DMS153 (cell line): ENCODE results near the gene LAMTOR4.

Source experiments
- DNase-seq: peaks from one replicate; lab custom pipeline; 2025; lab: John Stamatoyannopoulos, UW

The LAMTOR4 gene

DNA sequence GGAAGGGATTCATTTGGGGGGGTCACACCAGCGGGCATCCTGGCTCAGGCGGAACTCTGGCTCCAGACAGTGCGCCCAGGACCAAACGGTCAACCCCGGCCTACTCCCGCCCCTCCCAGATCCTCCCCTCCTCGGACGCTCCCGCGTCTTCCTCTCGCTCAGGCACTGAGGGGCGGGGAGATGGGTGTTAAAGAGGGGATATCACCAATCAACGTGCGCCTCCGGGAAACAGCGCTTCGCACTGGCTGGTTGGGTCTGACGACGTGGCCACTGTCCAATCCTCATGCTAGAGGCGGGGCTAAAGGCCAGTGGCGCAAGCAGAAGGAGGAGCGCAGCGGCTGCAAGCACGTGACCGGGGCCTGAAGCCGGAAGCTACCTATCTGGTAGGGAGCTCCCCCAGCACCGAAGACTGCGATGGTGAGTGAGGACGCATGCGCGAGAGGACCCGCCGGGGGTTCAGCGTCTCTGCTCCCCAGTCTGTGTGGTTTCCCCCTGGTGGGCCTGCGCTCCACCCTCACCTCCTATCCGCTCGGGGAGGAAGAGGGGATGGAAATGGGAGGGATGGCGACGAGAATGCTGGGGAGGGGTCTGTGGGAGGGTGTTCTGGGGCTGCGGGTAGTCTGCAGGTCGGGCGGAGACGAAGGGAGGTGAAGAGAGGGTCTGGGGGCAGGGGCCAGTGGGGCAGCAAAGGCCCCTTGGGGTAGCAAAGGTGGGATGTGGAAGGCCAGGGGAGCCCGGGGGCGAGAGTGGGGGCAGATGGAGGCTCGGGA, at the start of gene LAMTOR4:
TSS of gene LAMTOR4 (plus strand) at position 360 of the 770 bp plus-strand sequence. CDS start at position 415, 55 bp downstream.
- DNase-seq: peak; percentile 99

DNA sequence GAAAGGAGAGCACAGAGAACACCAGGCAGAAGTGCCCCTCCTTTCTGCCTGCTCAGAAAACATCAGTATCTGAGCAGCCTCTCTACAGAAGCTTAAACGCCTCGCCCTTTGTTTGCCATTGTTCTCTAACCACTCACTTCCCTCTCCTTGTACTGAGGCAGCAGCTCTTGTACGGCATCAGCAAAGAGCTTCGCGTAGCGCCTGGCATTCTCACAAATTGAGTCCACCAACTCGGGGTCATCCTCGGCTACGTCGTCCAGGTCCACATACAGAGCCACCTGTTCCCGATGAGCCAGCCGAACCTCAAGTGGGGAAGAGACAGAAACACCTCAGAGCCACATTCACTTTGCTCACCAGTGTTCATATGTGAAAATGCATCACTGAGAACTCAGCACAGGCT, 49.3 kb upstream of the LAMTOR4 start:
- DNase-seq: no peak

DNA sequence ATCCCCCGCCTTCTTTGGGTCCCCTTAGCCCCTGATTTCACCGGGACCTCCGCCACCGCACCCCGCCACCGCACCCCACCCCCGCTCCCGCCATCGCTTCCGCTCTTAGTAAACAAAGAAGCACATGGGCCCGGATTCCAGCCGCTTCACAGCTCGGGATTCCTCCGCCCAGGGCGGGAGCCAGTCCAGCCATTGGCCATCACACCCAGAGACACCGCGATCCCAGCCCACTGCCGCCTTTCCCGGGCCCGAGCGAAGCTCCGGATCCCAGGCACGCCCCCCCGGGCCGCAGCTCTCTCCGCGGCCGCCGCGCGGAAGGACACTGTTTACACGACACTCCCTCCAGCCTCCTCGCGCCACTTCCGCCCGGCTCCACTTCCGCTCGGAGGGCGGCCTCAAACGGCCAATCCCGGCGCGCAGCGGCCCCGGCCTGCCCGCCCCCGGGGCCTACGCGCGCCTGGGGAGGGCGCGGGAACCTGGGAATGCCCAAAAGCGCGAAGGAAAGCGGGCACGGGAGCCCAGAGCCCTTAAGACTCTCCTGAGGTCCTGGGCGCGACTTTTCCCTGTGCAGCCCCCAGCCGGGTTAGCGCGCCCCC, 48.2 kb upstream of the LAMTOR4 start:
- DNase-seq: peak; percentile 92

DNA sequence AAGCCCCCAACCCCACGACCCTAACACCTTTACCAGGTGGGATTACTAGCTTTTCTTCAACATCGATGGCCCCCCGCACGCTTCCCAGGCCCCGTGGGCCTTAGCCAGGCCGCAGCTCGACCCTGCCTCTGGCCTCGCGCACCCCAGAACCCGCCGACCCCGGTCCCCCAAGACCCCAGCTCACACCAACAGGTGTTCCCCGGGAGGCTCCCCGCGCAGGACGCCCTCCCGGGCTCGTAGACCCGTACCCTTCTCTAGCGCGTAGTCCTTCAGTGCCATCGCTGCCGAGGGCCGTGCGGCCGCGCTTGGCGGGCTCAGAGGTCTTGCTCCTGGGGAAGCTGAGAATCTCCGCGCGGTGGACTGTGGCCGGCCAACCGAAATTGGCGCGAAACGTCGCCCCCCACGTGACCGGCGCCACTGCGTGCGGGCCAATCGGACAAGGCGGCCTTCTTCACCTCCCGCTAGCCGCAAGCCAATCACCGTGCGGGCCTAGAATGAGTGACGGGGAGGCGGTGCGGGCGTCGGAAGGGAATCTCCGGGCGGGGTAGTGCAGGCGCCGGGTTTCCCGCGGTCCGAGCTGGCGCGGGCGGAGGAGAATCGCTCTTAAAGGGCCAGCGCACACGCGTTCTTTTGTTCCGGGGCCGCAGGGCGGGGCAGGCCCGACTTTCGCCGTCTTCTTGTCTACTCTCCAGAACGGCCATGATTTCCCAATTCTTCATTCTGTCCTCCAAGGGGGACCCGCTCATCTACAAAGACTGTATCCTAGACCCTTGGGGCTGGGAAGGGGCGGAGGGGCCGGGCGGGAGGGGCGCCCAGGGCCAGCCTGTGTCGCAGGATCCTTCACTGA, 47.5 kb upstream of the LAMTOR4 start, which contains the start of the genes AP4M1 and MCM7:
TSS of gene AP4M1 (plus strand) at position 628 of the 847 bp plus-strand sequence. CDS start at position 700, 72 bp downstream.
TSS of gene MCM7 (minus strand) at position 382 of the 847 bp plus-strand sequence. CDS start at position 279, 103 bp downstream.
- DNase-seq: peak; percentile 99

DNA sequence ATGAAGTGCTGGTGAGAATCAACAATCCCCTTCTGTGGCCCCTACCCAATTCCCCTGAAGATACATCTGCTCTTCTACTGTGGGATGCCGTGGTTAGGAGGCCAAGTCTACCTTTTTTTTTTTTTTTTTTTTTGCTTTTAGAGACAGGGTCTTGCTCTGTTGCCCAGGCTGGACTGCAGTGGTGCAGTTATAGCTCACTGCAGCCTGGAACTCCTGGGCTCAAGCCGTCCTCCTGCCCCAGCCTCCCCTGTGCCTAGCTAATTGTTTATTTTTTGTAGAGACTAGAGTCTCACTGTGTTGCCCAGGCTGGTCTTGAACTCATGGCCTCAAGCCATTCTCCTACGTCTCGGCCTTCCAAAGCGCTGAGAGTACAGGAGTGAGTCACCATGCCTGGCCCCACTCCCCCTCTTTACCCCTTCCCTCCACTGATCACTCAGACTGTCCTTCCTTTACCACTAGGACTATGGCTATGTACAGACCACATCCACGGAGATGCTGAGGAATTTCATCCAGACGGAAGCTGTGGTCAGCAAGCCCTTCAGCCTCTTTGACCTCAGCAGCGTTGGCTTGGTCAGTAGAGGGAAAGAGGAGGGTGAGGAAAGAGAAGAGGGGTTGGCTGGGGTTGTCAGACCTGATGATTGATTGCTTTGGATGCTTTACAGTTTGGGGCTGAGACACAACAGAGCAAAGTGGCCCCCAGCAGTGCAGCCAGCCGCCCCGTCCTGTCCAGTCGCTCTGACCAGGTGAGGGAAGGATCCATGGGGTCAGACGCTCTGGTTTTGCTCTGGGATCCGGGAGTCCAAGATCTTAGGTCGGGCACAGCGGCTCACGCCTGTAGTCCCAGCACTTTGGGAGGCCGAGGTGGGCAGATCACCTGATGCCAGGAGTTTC, 45.5 kb upstream of the LAMTOR4 start:
- no peak for DNase-seq

DNA sequence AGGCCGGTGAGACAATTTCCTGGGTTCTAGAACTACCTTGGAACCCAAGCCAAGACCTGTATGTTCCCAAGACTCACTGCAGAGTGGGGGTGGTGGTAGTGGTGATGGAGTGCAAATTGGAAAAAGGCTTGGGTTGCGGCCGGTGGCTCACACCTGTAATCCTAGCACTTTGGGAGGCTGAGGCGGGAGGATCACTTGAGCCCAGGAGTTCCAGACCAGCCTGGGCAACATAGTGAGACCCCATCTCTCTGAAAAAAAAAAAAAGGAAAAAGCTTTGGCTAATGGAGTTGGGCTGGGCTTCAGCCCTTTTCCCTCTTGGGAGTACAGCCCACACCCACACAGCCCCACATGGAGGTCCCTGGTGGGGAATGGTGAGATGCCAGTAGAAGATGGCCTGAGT, 43.2 kb upstream of the LAMTOR4 start:
- DNase-seq: no peak

DNA sequence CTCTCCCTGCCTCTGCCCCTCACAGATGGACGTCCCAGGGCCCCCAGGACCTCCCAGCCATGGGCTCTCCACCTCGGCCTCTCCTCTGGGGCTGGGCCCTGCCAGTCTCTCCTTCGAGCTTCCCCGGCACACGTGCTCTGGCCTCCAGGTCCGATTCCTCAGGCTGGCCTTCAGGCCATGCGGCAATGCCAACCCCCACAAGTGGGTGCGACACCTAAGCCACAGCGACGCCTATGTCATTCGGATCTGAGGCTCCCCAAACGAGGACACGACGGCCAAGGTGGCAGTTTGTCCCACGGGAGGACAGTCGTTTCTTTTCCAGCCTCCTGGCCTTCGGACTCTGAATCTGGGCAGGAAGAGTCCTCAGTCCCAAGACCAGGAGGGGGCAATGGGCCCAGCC, 42.1 kb upstream of the LAMTOR4 start:
- no peak for DNase-seq

DNA sequence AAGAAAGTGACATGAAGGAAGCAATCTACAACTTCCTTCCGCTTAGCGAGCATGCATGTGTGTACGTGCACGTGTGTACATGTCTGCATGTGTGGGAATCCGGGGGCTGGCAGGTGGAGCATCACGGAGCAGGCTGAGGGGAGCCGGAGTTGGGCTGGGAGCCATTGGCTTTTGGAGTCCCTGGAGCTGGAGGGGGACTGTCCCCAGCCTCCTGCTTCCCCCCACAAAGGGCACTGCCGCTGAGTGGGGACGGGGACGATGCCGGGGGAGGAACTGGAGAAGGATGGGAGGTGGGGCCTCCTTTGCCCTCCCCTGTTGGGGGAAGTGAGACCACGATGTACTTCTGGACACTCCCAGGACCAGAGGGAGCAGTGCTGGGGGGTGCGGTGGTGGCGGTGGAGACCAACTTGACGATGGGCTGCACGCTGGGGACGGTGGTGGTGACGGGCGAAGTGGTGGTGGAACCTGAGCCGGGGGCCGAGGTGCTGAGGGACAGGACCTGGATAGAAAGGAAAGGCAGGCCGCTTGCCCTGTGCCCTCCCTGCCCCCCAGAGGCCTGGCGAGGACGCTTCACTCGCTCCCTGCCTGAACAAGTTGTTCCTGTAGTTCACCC, 41.5 kb upstream of the LAMTOR4 start:
- DNase-seq: no peak

DNA sequence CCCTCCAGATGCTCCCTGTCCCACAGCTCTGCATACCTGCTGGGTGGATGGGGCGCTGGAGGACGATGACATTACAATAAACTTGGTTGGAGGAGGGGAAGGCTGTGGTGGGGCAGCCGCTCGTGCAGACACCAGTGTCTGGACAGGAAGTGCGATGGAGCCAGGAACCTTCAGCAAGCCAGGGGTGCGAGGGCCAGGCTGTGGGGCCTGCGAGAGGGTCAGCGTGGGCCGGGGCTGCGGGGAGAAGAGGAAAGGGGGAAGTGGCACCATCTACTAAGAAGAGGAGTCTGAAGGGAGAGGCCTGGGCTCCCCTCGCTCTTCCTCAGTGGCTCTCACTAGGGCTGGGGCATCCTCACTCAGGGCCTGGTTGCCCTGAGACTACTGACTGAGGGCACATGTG, 40.8 kb upstream of the LAMTOR4 start:
- DNase-seq: no peak

DNA sequence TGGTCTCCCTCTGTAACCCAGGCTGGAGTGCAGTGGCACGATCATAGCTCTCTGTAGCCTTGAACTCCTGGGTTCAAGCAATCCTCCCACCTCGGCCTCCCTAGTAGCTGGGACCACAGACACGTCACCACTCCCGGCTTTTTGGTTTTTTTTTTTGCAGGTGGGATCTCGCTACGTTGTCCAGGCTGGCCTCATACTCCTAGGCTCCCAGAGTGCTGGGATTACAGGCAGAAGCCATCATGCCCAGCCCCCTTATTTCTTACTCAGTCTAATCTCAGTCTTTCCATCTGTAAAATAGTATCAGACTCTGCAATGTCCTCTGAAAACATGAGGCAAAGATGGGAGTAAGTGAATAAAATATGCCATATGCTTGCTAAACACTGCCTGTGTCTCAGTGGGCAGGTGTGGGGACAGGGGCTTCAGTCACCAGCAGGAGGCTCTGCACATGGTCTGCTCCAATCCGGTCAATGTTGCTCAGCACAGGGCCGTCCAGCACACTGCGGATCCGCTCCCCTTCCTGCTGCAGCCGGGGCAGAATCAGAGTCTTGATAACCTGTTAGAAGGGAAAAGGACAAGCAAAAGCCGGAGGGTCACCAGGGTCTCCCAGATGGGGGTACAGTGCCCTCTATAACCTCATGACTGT, 39.1 kb upstream of the LAMTOR4 start:
- no peak for DNase-seq

DNA sequence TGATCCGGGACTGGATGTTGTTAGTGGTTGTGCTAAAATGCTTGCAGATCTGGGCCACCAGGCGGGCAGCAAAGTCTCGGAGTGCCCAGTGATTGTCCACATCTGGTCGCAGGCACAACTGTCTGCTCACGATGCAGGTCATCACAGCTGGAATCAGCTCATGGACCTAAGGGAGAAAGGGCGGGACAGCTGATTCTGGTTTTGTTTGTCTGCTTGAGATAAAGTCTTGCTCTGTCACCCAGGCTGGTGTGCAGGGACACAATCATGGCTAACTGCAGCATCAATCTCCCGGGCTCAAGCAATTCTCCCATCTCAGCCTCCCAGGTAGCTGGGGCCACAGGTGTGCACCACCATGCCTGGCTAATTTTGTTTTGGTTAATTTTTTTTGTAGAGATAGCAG, 37.6 kb upstream of the LAMTOR4 start:
- DNase-seq: no peak

DNA sequence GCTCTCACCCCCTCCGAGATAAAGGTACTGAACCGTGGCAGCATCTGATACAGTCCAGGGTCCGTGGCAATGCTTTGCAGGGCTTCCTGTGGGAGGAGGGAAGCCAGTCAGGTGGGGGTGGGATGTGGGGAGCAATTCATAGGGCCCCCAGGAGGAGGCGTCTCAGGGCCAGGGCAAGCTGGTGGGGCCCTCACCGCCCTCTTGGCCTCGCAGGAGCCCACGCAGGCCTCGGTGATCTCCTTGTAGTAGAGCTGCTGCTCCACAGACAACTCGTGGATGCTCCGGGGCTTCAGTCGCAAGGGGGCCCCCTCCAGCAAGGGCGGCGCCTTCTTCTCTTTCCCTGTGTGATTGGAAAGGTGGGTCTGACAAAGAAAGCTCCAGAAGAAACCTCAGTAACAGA, 36.8 kb upstream of the LAMTOR4 start:
- DNase-seq: no peak

DNA sequence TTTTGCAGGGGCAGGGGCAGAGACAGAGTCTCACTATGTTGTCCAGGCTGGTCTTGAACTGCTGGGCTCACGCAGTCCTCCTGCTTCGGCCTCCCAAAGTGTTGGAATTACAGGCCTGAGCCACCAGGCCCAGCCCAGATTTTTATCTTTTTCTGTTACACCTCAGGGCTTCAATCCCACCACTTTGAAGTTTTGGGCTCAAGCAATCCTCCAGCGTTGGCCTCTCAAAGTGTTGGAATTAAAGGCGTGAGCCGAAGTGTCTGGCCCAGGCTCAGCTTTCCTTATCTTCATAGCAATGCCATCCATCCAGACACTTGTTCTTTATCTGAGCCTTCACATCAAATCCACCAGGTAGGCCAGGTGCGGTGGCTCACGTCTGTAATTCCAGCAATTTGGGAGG, 33.7 kb upstream of the LAMTOR4 start:
- DNase-seq: no peak

DNA sequence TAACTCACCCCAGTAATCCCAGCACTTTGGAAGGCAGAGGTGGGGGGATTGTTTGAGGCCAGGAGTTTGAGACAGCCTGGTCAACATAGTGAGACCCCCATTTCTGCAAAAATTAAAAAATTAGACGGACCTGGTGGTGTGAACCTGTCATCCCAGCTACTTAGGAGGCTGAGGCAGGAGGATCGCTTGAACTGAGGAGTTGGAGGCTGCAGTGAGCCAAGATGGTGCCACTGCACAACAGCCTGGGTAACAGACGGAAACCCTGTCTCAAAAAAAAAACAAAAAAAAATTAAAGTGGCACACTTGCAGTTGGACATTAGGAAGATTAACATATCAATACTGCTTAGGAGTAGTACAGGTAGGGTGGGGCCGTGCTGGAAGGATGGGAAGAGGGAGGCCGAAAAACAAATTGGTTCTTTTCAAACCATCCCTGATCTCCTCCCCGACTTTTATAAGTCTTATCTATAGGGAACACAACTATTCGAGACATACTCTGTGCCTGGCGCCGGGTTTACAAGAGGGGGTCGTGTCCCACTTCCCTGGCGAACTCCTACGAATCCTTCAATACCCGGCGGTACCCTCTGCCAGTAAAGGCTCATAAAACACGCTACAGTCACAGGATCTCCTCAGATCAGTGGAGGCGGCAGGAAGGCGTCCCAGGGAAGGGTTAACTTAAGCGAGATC, 30.2 kb upstream of the LAMTOR4 start:
- DNase-seq: no peak

DNA sequence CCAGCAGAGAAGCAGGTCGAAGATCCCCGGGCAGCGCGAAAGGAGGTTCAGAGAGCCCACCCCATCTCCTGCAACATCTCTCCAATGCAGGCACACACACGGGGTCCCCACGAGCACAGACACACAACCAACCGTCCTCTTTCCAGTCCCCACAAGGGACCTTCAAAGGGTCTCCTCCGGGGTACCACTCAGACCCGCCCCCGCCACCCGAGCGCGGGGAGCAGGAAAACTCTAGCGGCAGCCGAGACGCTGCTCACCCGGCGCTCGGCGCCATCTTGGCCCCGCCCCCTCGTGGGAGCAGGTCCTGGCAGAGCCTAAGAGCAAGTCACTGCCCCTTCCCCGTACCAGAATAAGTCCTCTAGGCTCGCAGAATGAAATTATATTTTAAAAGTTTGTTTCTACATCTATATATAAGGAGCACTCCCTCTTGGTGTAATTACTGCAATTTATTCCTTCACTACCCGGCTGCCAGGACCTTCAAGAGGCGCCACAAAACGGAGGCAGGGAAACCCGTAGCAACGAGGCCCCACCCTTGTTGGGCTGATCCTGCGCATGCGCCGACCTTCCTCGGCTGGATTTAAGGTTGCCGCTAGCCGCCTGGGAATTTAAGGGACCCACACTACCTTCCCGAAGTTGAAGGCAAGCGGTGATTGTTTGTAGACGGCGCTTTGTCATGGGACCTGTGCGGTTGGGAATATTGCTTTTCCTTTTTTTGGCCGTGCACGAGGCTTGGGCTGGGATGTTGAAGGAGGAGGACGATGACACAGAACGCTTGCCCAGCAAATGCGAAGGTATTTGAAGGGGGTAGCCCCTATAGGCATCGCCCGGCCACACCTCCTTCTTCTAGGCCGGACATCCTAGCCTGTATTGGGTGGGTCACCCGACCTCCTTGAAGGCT, 29.4 kb upstream of the LAMTOR4 start, which contains the start of the genes CNPY4 and TAF6:
TSS of gene CNPY4 (plus strand) at position 563 of the 898 bp plus-strand sequence. CDS start at position 674, 111 bp downstream.
TSS of gene TAF6 (minus strand) at position 287 of the 898 bp plus-strand sequence. CDS start 5,149 bp downstream, outside the sequence.
- DNase-seq: peak; percentile 91

DNA sequence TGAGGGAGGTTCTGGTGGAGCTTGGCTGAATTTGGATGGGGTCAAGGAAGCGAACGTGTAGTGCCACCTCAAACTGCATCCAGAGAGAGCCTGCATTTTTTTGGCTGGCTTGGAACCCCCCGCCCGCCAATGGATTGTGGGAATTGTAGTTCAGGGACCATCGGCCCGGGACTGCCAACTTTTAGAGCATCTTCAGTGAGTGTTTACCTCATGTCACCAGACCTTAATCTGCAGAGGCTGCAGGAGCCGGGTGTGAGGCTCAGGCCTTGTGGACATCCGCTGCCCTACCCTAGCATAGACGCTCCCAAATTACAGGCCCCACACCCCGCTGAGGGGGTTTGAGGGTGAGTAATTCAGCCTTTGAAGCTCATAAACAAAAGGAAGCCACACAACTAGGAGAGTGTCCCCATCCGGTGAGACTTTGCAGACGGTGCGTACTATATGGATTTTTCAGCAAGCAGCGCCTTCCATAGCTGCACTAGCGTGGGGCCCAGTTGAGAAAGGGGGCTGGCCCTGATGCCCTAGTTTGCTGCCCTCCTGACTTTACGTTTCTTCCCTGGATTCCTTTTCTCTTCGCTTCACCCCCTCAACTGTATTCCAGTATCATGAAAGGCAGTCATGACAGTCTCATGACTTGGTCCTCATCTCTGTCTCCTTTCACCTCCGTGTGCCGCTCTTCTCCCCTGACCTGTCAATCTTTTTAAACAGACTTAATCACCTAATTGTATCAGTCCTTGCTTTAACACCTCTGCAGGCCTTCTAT, 28.6 kb upstream of the LAMTOR4 start:
- DNase-seq: no peak

DNA sequence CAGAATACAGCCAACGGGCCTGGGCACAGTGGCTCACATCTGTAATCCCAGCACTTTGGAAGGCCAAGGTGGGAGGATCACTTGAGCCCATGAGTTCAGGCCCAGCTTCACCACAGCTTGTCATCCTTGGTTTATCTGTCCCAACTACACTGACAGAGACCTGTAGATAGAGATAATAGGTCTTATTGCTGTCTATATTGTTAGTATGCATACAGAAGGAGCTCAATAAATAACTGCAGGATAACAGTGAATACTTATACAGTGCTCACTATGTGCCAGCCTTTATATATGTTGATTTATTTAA, 28.0 kb upstream of the LAMTOR4 start:
- no peak for DNase-seq

DNA sequence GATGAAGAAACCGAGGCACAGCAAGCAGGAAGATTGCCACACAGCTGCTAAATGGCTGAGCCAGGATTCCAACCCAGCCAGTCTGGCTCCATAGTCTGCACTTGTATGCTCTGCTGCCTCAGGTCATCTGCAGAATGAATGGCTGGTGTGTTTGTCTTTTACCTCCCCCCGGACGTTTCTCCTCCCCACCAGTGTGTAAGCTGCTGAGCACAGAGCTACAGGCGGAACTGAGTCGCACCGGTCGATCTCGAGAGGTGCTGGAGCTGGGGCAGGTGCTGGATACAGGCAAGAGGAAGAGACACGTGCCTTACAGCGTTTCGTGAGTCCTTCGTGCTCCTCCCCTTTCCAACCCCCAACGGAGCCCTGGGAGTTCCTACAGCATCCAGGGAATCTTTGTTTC, 26.7 kb upstream of the LAMTOR4 start:
- DNase-seq: peak; percentile 98
